ENCODE measurements around the gene PGM2. TPM values are rescaled to one million over a fixed set of nuclear protein-coding genes. Genes with fewer than 3 reads are reported as not detected.

PGM2 gene
- polyA plus RNA-seq, 1 donor from 2014 or later = 9.3 TPM

GRCh38 chr4:37893164-37893563 is 66.7 kb downstream of the PGM2 start:
- H3K4me2 ChIP-seq (ENCODE audit: low read length) = no peak overlapping the region
- no peaks in the 10 kb centered on the region for H4K20me1 ChIP-seq (ENCODE audit: insufficient read depth)
- no peak overlapping the region for H3K27ac ChIP-seq (ENCODE audit: low read length)
- no peaks in the 10 kb centered on the region for H3K36me3 ChIP-seq (ENCODE audit: insufficient read depth, low read length)
- no peaks in the 10 kb centered on the region for H3K79me2 ChIP-seq (replicated peaks; ENCODE audit: insufficient read depth, low read length)
- TF ChIP-seq EP300 (conservative IDR thresholded peaks at IDR 0.05; ENCODE audit: poor library complexity, severe bottlenecking) (no peak), REST (IDR thresholded peaks at IDR 0.05; ENCODE audit: borderline replicate concordance) (no peak), EZH2 (IDR thresholded peaks at IDR 0.05; ENCODE audit: borderline replicate concordance, insufficient read depth, low read length, poor library complexity, severe bottlenecking) (no peak), MXI1 (conservative IDR thresholded peaks at IDR 0.05; ENCODE audit: poor library complexity, severe bottlenecking) (no peak), SMC3 (conservative IDR thresholded peaks at IDR 0.05; ENCODE audit: poor library complexity) (no peak), TAF1 (IDR thresholded peaks at IDR 0.05; ENCODE audit: low read depth) (no peak), CTCF (IDR thresholded peaks at IDR 0.05; ENCODE audit: poor library complexity, severe bottlenecking) (no peak)
- H3K9me3 ChIP-seq (ENCODE audit: low read length) = no peaks in the 10 kb centered on the region
- no peaks in the 10 kb centered on the region for H3F3A ChIP-seq (ENCODE audit: insufficient read depth, low read length, poor library complexity, severe bottlenecking)
- no peak overlapping the region for H2AFZ ChIP-seq (ENCODE audit: low read depth, low read length)
- H3K27me3 ChIP-seq (ENCODE audit: insufficient read depth, low read depth, low read length) = peaks cover 51% of the 10 kb centered on the region
- no peak overlapping the region for H3K9ac ChIP-seq (ENCODE audit: low read length)
- H3K9me2 ChIP-seq (ENCODE audit: insufficient read depth, low read length) = no peaks in the 10 kb centered on the region
- no peak overlapping the region for H3K4me3 ChIP-seq (ENCODE audit: low read length)

- Histone ChIP-seq H3K36me3 (ENCODE audit: insufficient read depth, low read length) (no peaks in the 10 kb centered on the region), H3K27me3 (ENCODE audit: insufficient read depth, low read depth, low read length) (peaks cover 30% of the 10 kb centered on the region), H3K4me2 (ENCODE audit: low read length) (no peak overlapping the region), H3K4me3 (ENCODE audit: low read length) (no peak overlapping the region), H3K9me3 (ENCODE audit: low read length) (no peaks in the 10 kb centered on the region), H3K27ac (ENCODE audit: low read length) (no peak overlapping the region), H4K20me1 (ENCODE audit: insufficient read depth) (no peaks in the 10 kb centered on the region), H3K79me2 (replicated peaks; ENCODE audit: insufficient read depth, low read length) (no peaks in the 10 kb centered on the region), H3F3A (ENCODE audit: insufficient read depth, low read length, poor library complexity, severe bottlenecking) (no peaks in the 10 kb centered on the region), H3K9ac (ENCODE audit: low read length) (no peak overlapping the region), H2AFZ (ENCODE audit: low read depth, low read length) (no peak overlapping the region), H3K9me2 (ENCODE audit: insufficient read depth, low read length) (no peaks in the 10 kb centered on the region)
- TF ChIP-seq REST (IDR thresholded peaks at IDR 0.05; ENCODE audit: borderline replicate concordance) (no peak), SMC3 (conservative IDR thresholded peaks at IDR 0.05; ENCODE audit: poor library complexity) (no peak), TAF1 (IDR thresholded peaks at IDR 0.05; ENCODE audit: low read depth) (no peak), EP300 (conservative IDR thresholded peaks at IDR 0.05; ENCODE audit: poor library complexity, severe bottlenecking) (no peak), MXI1 (conservative IDR thresholded peaks at IDR 0.05; ENCODE audit: poor library complexity, severe bottlenecking) (no peak), POLR2AphosphoS5 (IDR thresholded peaks at IDR 0.05) (no peak), CTCF (IDR thresholded peaks at IDR 0.05; ENCODE audit: poor library complexity, severe bottlenecking) (no peak), RAD21 (conservative IDR thresholded peaks at IDR 0.05) (no peak)
Observed at GRCh38 chr4:37895271-37895670, 68.8 kb downstream of the PGM2 start.
